ENCODE measurements around the gene KLHL2. TPM values are rescaled to one million over a fixed set of nuclear protein-coding genes. Genes with fewer than 3 reads are reported as not detected.
"Not testable (repeated sequence)": the region's sequence is repeated elsewhere in the genome, so short reads cannot be mapped to it uniquely, and the experiment has no call there.

KLHL2 gene
- total RNA-seq, 2 donors from 2014 or later, result 11.6 to 16.0 TPM

GRCh38 chr4:165177725-165178666, 29.4 kb upstream of the KLHL2 start:
- WGBS, 2 experiments (ENCODE audit: insufficient coverage in 1 of 2, insufficient read length in 1 of 2), result 86 to 87% methylated on average over 1 to 3 of the region's 3 CpGs
- Mint-ChIP-seq H3K9me3 (peaks cover 6% of the 10 kb centered on the region), H3K4me1 (peaks cover 4% of the 10 kb centered on the region), H3K27ac (no peak overlapping the region), H3K36me3 (ENCODE audit: low read depth) (no peaks in the 10 kb centered on the region), H3K27me3 (ENCODE audit: insufficient read depth) (no peaks in the 10 kb centered on the region), H3K4me3 (no peak overlapping the region)
- DNase-seq, result no peak
- Histone ChIP-seq H3K27ac (ENCODE audit: low read depth, low read length) (no peak overlapping the region), H3K36me3 (ENCODE audit: control insufficient read depth, insufficient read depth, low read length) (no peaks in the 10 kb centered on the region), H3K4me3 (ENCODE audit: low read length) (no peak overlapping the region), H3K9me3 (ENCODE audit: control insufficient read depth, low read length) (no peaks in the 10 kb centered on the region), H3K27me3 (ENCODE audit: control insufficient read depth, insufficient read depth, low read length, poor library complexity, severe bottlenecking) (no peaks in the 10 kb centered on the region), H3K9ac (ENCODE audit: extremely low read depth, low read length, poor library complexity, severe bottlenecking) (no peak overlapping the region), H3K4me1 (ENCODE audit: control insufficient read depth, insufficient read depth, low read length) (no peaks in the 10 kb centered on the region)
- no peak for TF ChIP-seq CTCF (conservative IDR thresholded peaks at IDR 0.05)

DNA sequence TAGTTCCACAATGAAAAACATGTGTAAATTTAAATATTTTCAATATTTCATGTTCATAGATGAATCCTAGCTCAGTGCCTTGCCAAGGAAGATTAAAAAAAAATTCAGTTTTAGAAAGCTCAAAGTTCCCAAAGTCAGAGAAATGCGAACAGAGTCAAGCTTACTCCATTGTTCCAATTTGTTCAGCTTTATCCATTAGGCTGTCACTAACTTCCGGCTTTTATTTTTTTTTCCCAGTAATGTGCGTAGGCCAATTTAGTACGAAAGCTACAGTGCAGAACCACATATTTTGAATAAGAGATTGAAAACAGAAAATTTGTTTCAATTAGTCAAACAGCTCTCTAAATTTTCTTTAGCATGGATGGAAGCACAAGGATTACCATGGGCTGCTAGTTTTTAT, 23.1 kb upstream of the KLHL2 start:
- Mint-ChIP-seq H3K27me3 (ENCODE audit: insufficient read depth) (no peaks in the 10 kb centered on the region), H3K4me1 (peaks cover 9% of the 10 kb centered on the region), H3K36me3 (ENCODE audit: low read depth) (no peaks in the 10 kb centered on the region), H3K27ac (no peak overlapping the region), H3K9me3 (no peaks in the 10 kb centered on the region), H3K4me3 (no peak overlapping the region)
- no peaks in the 10 kb centered on the region for H3K4me1 ChIP-seq (ENCODE audit: control insufficient read depth, insufficient read depth, low read length)
- no peaks in the 10 kb centered on the region for H3K27me3 ChIP-seq (ENCODE audit: control insufficient read depth, insufficient read depth, low read length, poor library complexity, severe bottlenecking)
- TF ChIP-seq CTCF (conservative IDR thresholded peaks at IDR 0.05), result no peak
- H3K9ac ChIP-seq (ENCODE audit: extremely low read depth, low read length, poor library complexity, severe bottlenecking), result no peak overlapping the region
- H3K9me3 ChIP-seq (ENCODE audit: control insufficient read depth, low read length), result no peaks in the 10 kb centered on the region
- no peak for DNase-seq
- no peaks in the 10 kb centered on the region for H3K36me3 ChIP-seq (ENCODE audit: control insufficient read depth, insufficient read depth, low read length)
- H3K27ac ChIP-seq (ENCODE audit: low read depth, low read length), result no peak overlapping the region
- WGBS, 2 experiments (ENCODE audit: insufficient coverage in 1 of 2, insufficient read length in 1 of 2), result 93 to 100% methylated on average over 1 to 4 of the region's 4 CpGs
- no peak overlapping the region for H3K4me3 ChIP-seq (ENCODE audit: low read length)

- not testable (repeated sequence) for H3K27ac Mint-ChIP-seq; H3K9me3 ChIP-seq (ENCODE audit: control insufficient read depth, low read length); H3K27me3 Mint-ChIP-seq (ENCODE audit: insufficient read depth); H3K36me3 Mint-ChIP-seq (ENCODE audit: low read depth); H3K4me3 Mint-ChIP-seq; H3K9ac ChIP-seq (ENCODE audit: extremely low read depth, low read length, poor library complexity, severe bottlenecking); H3K9me3 Mint-ChIP-seq; H3K27me3 ChIP-seq (ENCODE audit: control insufficient read depth, insufficient read depth, low read length, poor library complexity, severe bottlenecking); H3K4me3 ChIP-seq (ENCODE audit: low read length); H3K4me1 ChIP-seq (ENCODE audit: control insufficient read depth, insufficient read depth, low read length); H3K4me1 Mint-ChIP-seq; H3K27ac ChIP-seq (ENCODE audit: low read depth, low read length); H3K36me3 ChIP-seq (ENCODE audit: control insufficient read depth, insufficient read depth, low read length); DNase-seq
- 93 to 96% methylated on average over 10 of the region's 10 CpGs for whole genome bisulfite sequencing, 2 experiments (ENCODE audit: insufficient coverage in 1 of 2, insufficient read length in 1 of 2)
Measured at GRCh38 chr4:165184998-165185397, 22.4 kb upstream of the KLHL2 start.
